OCI-LY7 (cell line): ENCODE data around the gene ZNF385D.

Source experiments
- CTCF ChIP-seq: fragments of 200-600 bp; sonication (generic); conservative IDR thresholded peaks from 2 replicates; pipeline ENCODE4 v1.5.1; 2014; ENCODE audit warnings: mild to moderate bottlenecking, antibody characterized with exemption, low read length, moderate library complexity, mixed read lengths
- EZH2phosphoT487 ChIP-seq: fragments of 200-600 bp; sonication (generic); IDR thresholded peaks from 2 replicates; pipeline ENCODE4 v1.6.1; 2018; ENCODE audit warnings: low read depth, borderline replicate concordance, mild to moderate bottlenecking, mixed run types, antibody characterized with exemption, low read length, moderate library complexity, mixed read lengths

DNA sequence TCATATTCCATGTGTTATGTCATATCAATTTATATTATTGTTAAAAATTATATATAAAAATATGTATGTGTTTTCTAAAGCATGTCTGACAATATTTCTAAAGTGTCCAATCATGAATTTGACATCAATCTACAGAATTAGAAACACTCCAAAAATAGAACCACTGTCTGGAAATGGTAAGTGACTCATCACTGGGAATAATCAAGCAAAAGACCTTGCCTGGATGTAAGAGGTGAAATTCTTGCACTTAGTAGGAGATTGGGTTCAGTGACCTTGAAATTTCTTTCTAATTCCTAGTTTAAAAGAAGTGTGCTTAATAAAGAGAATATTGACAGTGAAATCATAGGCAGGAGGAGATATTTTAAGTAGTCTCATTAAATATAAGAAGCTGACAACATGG, 188.8 kb downstream of the ZNF385D start:
- TF ChIP-seq CTCF (no peak), EZH2phosphoT487 (no peak)
